Stimulated activated CD4-positive, alpha-beta T cell treated with anti-CD3 and anti-CD28 coated beads, Interleukin-4, amount 100 ng/mL, for 48 hours (primary cell): ENCODE measurements around the gene FER.

ENCODE experiments used
- DNase-seq, 2 donors: peaks; one replicate each; pipeline ENCODE4 v3.0.0-alpha.2; 2020; ENCODE audit warnings: low read depth in 2 of 2

The FER gene

DNA sequence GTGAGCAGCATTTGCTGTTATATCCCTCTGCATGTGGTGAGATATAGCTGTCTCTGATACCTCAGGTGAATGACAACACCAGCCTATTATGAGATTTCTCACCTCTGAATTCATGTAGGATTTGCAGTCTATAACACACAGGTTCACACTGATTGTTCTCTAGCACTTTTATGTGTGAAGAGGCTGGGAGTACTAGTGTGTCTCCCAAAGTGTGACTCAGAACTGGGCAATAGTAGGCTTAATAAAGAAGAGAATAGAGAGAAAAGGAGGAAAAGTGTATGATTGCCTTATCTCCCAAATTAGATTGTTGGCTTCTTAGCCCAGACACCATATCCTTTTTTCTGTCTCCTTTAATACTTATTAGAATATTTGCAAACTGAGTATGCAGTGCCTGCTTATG, 430.1 kb downstream of the FER start:
- DNase-seq: no peak

- DNase-seq: no peak
Measured at GRCh38 chr5:109180668-109181067, 433.0 kb downstream of the FER start.

DNA sequence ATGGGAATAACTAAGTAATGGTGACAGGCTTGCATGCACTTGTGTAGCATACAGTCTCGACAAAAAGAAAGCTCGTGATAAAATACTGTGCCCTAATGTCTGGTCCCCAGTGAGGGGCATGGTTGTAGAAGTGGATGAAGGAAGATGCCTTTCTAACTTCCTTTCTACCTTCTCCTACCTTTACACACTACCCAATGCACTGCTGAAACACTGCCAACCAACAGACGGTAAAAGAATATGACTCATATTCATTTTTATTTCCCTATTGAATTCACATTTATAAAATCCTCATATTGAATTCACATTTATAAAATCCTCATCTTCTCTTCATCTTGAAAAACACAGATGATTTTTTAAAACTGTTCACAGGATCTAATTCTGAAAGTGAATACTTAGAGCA, 439.1 kb downstream of the FER start:
- no peak for DNase-seq

- no peak for DNase-seq
Measured at GRCh38 chr5:109191153-109191558, 443.5 kb downstream of the FER start.

- no peak for DNase-seq
Measured at GRCh38 chr5:109192027-109192426, 444.3 kb downstream of the FER start.

GRCh38 chr5:109192555-109193281, 445.0 kb downstream of the FER start:
- no peak for DNase-seq

GRCh38 chr5:109195667-109196066, 448.0 kb downstream of the FER start:
- no peak for DNase-seq

GRCh38 chr5:109196087-109196822, 448.6 kb downstream of the FER start:
- DNase-seq: no peak

DNA sequence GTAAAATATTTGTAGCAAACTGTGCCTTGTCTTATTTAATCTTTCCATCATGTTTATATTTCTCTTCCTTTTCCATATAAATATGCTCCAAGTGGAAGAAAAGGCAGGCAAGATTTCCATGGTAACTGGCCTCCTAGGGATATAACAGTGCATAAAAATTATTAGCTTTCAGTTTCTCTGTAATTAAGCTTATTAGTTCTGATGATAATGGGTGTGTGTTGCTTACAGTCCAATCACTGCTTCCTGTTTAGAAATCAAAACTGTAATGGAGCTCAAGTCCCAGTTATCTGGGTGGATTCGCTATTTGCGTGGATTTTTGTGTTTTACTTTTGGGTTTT, 449.1 kb downstream of the FER start:
- no peak for DNase-seq

- no peak for DNase-seq
Measured at GRCh38 chr5:109199289-109199688, 451.6 kb downstream of the FER start.

- DNase-seq: no peak
Measured at GRCh38 chr5:109199799-109200620, 452.3 kb downstream of the FER start.

GRCh38 chr5:109215040-109215439, 467.3 kb downstream of the FER start:
- DNase-seq: no peak

GRCh38 chr5:109218818-109219217, 471.1 kb downstream of the FER start:
- no peak for DNase-seq

DNA sequence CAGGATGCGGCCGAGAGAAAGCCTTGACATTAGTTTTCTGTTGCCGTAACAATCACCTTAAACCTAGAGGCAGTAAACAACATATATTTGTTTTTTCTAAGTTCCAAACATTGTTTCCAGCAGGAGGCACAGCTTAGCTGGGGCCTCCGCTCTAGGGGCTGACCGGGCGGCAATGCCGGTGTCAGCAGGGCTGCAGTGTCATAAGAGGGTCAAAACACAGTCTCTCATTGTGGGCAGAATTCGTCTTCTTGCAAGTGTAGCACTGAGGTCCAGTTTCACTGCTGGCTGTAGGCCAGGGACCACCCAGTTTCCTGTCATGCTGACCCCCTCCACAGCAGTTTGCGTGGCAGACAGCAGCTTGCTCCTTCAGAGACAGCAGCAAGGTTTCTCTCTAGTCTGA, 475.8 kb downstream of the FER start:
- no peak for DNase-seq

- DNase-seq: no peak
Measured at GRCh38 chr5:109224276-109224882, 476.7 kb downstream of the FER start.

DNA sequence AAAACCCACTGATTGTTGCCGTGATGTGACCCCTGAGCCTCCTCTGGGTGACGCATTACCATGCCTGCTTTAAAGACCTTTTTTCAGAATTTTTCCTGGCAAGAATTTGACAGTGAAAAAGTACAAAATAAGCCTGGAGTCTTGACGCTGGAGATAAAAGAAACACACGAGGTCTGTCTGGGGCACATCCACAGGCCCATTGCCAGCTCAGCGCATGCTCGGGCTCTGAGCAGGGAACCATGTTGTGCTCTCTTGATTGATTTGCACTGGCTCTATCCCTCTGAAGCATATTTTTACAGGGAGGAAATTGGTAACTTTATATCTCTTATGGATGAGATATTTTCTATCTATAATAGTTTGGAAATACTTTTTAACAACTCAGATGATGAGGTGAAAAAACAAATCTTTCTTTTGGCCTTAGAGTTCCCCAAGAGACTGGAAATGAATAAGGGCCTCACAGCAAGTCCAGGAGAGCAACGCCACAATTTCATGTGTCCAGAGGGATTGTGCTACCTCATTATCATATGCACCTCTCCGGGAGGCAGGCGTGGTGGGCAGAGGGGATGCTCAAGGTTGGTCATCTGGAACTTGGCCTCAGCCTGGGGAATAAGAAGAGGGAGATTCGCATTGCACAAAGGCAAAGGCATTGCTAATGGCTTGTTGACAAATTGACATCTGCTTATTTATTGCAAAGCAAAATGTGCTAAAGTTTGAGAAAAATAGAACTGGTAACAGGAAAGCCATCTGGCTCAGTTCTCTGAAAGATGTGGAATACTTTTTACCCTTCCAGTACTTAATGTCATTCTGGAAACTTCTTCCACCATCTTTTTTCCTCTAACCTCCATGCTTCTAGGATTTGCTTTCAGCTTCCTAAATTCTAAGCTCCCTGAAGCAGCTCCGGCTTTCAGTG, 478.3 kb downstream of the FER start:
- DNase-seq: no peak

GRCh38 chr5:109230369-109230768, 482.7 kb downstream of the FER start:
- no peak for DNase-seq

GRCh38 chr5:109231331-109231730, 483.6 kb downstream of the FER start:
- DNase-seq: no peak

- DNase-seq: no peak
Measured at GRCh38 chr5:109234381-109234780, 486.7 kb downstream of the FER start.

DNA sequence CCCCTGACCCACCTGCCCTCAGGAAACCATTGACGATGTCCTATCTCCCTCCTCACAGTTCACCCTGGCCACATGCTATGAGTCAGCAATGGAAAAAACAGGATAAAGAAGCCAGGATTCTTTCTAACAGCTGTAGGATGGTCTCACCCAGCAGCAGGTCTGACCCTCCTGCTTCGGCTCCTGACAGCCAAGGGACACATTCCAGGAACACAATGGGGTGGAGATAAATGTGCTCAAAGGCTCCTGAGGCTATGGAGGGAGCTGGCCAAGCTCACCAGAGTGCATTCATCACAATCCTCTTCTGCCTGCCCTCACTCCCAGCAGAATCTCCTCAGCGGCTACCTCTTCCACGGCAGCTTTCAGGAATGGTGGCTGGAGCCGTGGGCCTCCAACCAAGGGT, 491.8 kb downstream of the FER start:
- no peak for DNase-seq

DNA sequence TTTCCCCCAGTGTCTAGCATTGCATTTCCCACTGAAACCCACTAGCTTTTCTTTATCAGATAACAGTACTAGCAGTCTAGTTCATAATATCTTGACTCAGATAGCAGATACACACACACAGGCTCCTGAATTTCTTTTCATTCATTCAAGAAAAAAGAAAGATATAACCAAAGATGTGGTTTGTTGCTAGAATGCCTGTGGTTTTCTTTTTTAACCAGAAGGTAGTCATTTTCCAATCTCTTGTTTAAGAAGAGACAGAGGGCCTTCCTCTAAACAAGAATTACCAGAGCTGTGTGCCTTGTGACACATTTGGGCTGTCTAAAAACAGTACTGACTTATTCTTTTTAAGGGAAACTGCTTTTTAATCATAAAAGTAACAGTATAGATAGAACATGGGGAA, 494.8 kb downstream of the FER start:
- no peak for DNase-seq
